HepG2 (cell line): Measurements from ENCODE around the gene REELD1. TPM values are rescaled to one million over a fixed set of nuclear protein-coding genes. Genes with fewer than 3 reads are reported as not detected.

ENCODE experiments used
- ATAC-seq: fragments of 200-7000 bp; cut with Tn5 transposase; 3 replicates; pipeline ENCODE4 v1.9.1; 2020; ENCODE audit warnings: mild to moderate bottlenecking, moderate library complexity
- BruUV-seq: library from RNA; stranded (reverse); fragments of 400-500 nt; replicated peaks from 2 replicates; lab custom pipeline; 2021; lab: Mats Ljungman, UMichigan
- CTCF ChIA-PET: fragments of 300-600 bp; formaldehyde crosslinking; extraction: SDS; loops from one replicate; lab custom pipeline; 2021; ENCODE audit warnings: low total read pairs, inconsistent platforms, low intra/inter-chr PET ratio; lab: Yijun Ruan, JAX
- POLR2A ChIA-PET: fragments of 350-600 bp; sonication (Branson Sonifier 250); formaldehyde crosslinking; loops from one replicate; lab custom pipeline; 2020; ENCODE audit warnings: antibody characterized with exemption, inconsistent platforms; lab: Yijun Ruan, JAX
- DNase-seq: peaks from one replicate; pipeline ENCODE4 v3.0.0-alpha.2; 2015; ENCODE audit warnings: low spot score
- FAIRE-seq: peaks from 3 replicates; lab custom pipeline; 2011; peaks lifted over from hg19 to GRCh38; lab: Jason Lieb, UNC
- H2AFZ ChIP-seq: one replicate; pipeline ENCODE4 v1.6.1; 2011; ENCODE audit warnings: low read length, inconsistent platforms
- H3K27ac ChIP-seq: fragments of 300-600 bp; 3 replicates; pipeline ENCODE4 v1.8.0; 2011; ENCODE audit warnings: mixed run types, mild to moderate bottlenecking, mixed read lengths, low read length, inconsistent platforms; ENCODE audit not compliant: insufficient read depth; ENCODE audit errors: extremely low read length
- H3K27me3 ChIP-seq, 2 experiments: fragments of 200-600 bp in 1 of 2; 2 replicates in 1 of 2; 3 replicates in 1 of 2; pipeline versions ENCODE4 v1.6.0 to v1.8.0; 2011; ENCODE audit warnings: low read length in 2 of 2, mild to moderate bottlenecking in 2 of 2, moderate library complexity in 2 of 2, inconsistent platforms in 1 of 2; ENCODE audit not compliant: insufficient read depth in 2 of 2, control insufficient read depth in 1 of 2
- H3K36me3 ChIP-seq, 2 experiments: fragments of 200-600 bp in 1 of 2; replicated peaks in 1 of 2; 2 replicates in 1 of 2; 3 replicates in 1 of 2; pipeline versions ENCODE4 v1.5.1 to v1.8.0; 2011; ENCODE audit warnings: low read length in 2 of 2, inconsistent platforms in 1 of 2; ENCODE audit not compliant: insufficient read depth in 2 of 2, control insufficient read depth in 1 of 2
- H3K4me1 ChIP-seq: 2 replicates; pipeline ENCODE4 v1.5.1; 2012; ENCODE audit warnings: low read length, inconsistent platforms; ENCODE audit not compliant: insufficient read depth
- H3K4me2 ChIP-seq: 2 replicates; pipeline ENCODE4 v1.6.0; 2011; ENCODE audit warnings: low read depth, low read length, inconsistent platforms
- H3K4me3 ChIP-seq, 3 experiments: fragments of 200-600 bp in 1 of 3; sonication (generic), shearing (Covaris generic) in 1 of 3; replicated peaks in 1 of 3; 2 replicates each; pipeline ENCODE4 v1.5.1; 2011 to 2016; ENCODE audit warnings: low read length in 3 of 3, inconsistent platforms in 2 of 3, low read depth in 2 of 3, mild to moderate bottlenecking in 2 of 3, control low read depth in 1 of 3, mixed read lengths in 1 of 3; ENCODE audit not compliant: insufficient read depth in 1 of 3
- H3K79me2 ChIP-seq: one replicate; pipeline ENCODE4 v1.6.1; 2011; ENCODE audit warnings: low read length, inconsistent platforms; ENCODE audit not compliant: insufficient read depth
- H3K9ac ChIP-seq: 2 replicates; pipeline ENCODE4 v1.6.0; 2011; ENCODE audit warnings: mild to moderate bottlenecking, low read depth, low read length, inconsistent platforms; ENCODE audit not compliant: insufficient read depth
- H3K9me3 ChIP-seq: 2 replicates; pipeline ENCODE4 v1.5.1; 2012; ENCODE audit warnings: mild to moderate bottlenecking, low read length
- H4K20me1 ChIP-seq: 2 replicates; pipeline ENCODE4 v1.6.0; 2011; ENCODE audit warnings: inconsistent platforms, mild to moderate bottlenecking, low read length, moderate library complexity; ENCODE audit not compliant: insufficient read depth
- TCF7 ChIP-seq: sonication (generic); IDR thresholded peaks from 2 replicates; pipeline ENCODE4 v1.6.1; 2016; ENCODE audit warnings: antibody characterized with exemption, low read depth
- ZBTB37 ChIP-seq: sonication (generic); formaldehyde crosslinking; IDR thresholded peaks from 2 replicates; pipeline ENCODE4 v1.4.0; 2020; ENCODE audit warnings: mild to moderate bottlenecking, missing genetic modification reagents
- ZBTB40 ChIP-seq, 2 experiments: fragments of 450-650 bp in 1 of 2; sonication (generic) in 1 of 2; formaldehyde crosslinking in 1 of 2; IDR thresholded peaks; 2 replicates each; pipeline versions ENCODE4 v1.6.1 to v1.8.0; 2016 to 2022; ENCODE audit warnings: antibody characterized with exemption in 1 of 2, mild to moderate bottlenecking in 1 of 2, missing genetic modification reagents in 1 of 2
- ZBTB46 ChIP-seq: sonication (generic); formaldehyde crosslinking; IDR thresholded peaks from 2 replicates; pipeline ENCODE4 v1.4.0; 2020; ENCODE audit warnings: mild to moderate bottlenecking, missing genetic modification reagents, borderline replicate concordance
- ZFP37 ChIP-seq: sonication (generic); formaldehyde crosslinking; IDR thresholded peaks from 2 replicates; pipeline ENCODE4 v1.4.0; 2020; ENCODE audit warnings: missing genetic modification reagents, borderline replicate concordance
- ZNF160 ChIP-seq: sonication (generic); formaldehyde crosslinking; IDR thresholded peaks from 2 replicates; pipeline ENCODE4 v1.8.0; 2022; ENCODE audit warnings: mild to moderate bottlenecking, inconsistent platforms, missing genetic modification reagents
- ZUFSP ChIP-seq: sonication (generic); formaldehyde crosslinking; IDR thresholded peaks from 2 replicates; pipeline ENCODE4 v1.9.0; 2021; ENCODE audit warnings: missing genetic modification reagents, mild to moderate bottlenecking, borderline replicate concordance
- WGBS: methylation state at CpG from one replicate; pipeline ENCODE4 v1.1.6; 2017; ENCODE audit warnings: low lambda C conversion rate; 5-methylcytosine and 5-hydroxymethylcytosine counted together
- in situ Hi-C: cut with HindIII; loops from 2 replicates; pipeline ENCODE4 v1.10.0; 2017; ENCODE audit warnings: low pct_unique_long_range_greater_than_20kb; ENCODE audit not compliant: extremely low pct_ligation_motif_present
- intact Hi-C: fragments of 100-400 bp; cut with micrococcal nuclease; formaldehyde crosslinking; loops from one replicate; pipeline ENCODE4 v1.10.0; 2022; ENCODE audit not compliant: unreplicated experiment
- polyA plus RNA-seq, 8 experiments: library from polyadenylated mRNA; depleted of rRNA in 3 of 8; stranded (reverse) in 7 of 8; unstranded in 1 of 8; fragments of >200 nt; fragmentation: Illumina TruSeq in 4 of 8; extraction: Trizol in 4 of 8; gene quantifications; 2 replicates each; pipeline versions ENCODE4 v1.2.1 to v1.2.3, GENCODE V29; 2011 to 2016; ENCODE audit warnings: low read depth in 4 of 8, missing spikeins in 1 of 8, mixed read lengths in 1 of 8; ENCODE audit not compliant: insufficient read depth in 1 of 8
- total RNA-seq, 5 experiments: library from RNA; depleted of rRNA; stranded (reverse); fragments of >200 nt; fragmentation: Illumina TruSeq; extraction: Trizol; gene quantifications; 2 replicates each; pipeline ENCODE4 v1.2.3, GENCODE V29; 2016; ENCODE audit warnings: low read depth in 1 of 5

The REELD1 gene
- total and polyA plus RNA-seq, 2 of the 13 experiments (the other 11 are each of a cell fraction or from before 2014, with no cell fraction given), result 0.04 to 0.26 TPM

- TF ChIP-seq ZBTB40 (IDR thresholded peaks at IDR 0.05) (no peak), ZBTB40 (CRISPR knock-in tag; IDR thresholded peaks at IDR 0.05) (no peak)
- TF ChIP-seq, all 625 proteins: peak for 0
These were observed 38.8 kb downstream of the REELD1 start (continued) for GRCh38 chr4:146252969-146253611.

GRCh38 chr4:146255463-146255862 is 41.1 kb downstream of the REELD1 start:
- Histone ChIP-seq H3K4me3 (no peak overlapping the region), H3K4me1 (peaks cover 6% of the 10 kb centered on the region), H3K27me3 (no peaks in the 10 kb centered on the region), H3K9me3 (no peaks in the 10 kb centered on the region), H4K20me1 (no peaks in the 10 kb centered on the region), H3K4me2 (no peak overlapping the region), H2AFZ (no peak overlapping the region), H3K9ac (no peak overlapping the region), H3K27ac (no peak overlapping the region), H3K36me3 (peaks cover 0 to 3% of the 10 kb centered on the region in 2 experiments; a peak in 1 of 5 replicates), H3K79me2 (no peaks in the 10 kb centered on the region)
- ATAC-seq, result no peak
- CTCF ChIA-PET, result no interaction called here
- BruUV-seq, result no TSS peak
- intact Hi-C loops (no loop called here), in situ Hi-C loops (no loop called here)
- POLR2A ChIA-PET, result no interaction called here
- FAIRE-seq, result no peak
- WGBS, result 100% methylated on average over 1 of the region's 1 CpG
- no peak for DNase-seq
- TF ChIP-seq ZBTB37 (no peak), ZUFSP (CRISPR knock-in tag) (no peak), ZFP37 (no peak), ZBTB46 (no peak), TCF7 (no peak), ZNF160 (CRISPR knock-in tag) (no peak)
